NCI-H526 (cell line): ENCODE results near the gene DAZ2.
"Not testable (repeated sequence)": the region's sequence is repeated elsewhere in the genome, so short reads cannot be mapped to it uniquely, and the experiment has no call there.

ENCODE experiments used
- DNase-seq, 2 experiments: peaks; one replicate each; lab custom pipeline; 2025; lab: John Stamatoyannopoulos, UW

Gene DAZ2, protein sequence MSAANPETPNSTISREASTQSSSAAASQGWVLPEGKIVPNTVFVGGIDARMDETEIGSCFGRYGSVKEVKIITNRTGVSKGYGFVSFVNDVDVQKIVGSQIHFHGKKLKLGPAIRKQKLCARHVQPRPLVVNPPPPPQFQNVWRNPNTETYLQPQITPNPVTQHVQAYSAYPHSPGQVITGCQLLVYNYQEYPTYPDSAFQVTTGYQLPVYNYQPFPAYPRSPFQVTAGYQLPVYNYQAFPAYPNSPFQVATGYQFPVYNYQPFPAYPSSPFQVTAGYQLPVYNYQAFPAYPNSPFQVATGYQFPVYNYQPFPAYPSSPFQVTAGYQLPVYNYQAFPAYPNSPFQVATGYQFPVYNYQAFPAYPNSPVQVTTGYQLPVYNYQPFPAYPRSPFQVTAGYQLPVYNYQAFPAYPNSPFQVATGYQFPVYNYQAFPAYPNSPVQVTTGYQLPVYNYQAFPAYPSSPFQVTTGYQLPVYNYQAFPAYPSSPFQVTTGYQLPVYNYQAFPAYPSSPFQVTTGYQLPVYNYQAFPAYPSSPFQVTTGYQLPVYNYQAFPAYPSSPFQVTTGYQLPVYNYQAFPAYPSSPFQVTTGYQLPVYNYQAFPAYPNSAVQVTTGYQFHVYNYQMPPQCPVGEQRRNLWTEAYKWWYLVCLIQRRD

GRCh38 chrY:23219233-23219632, at the start of gene DAZ2:
Gene DAZ2 (plus strand): TSS chrY:23219533. CDS start chrY:23219741, 208 bp downstream.
- not testable (repeated sequence) for DNase-seq

DNA sequence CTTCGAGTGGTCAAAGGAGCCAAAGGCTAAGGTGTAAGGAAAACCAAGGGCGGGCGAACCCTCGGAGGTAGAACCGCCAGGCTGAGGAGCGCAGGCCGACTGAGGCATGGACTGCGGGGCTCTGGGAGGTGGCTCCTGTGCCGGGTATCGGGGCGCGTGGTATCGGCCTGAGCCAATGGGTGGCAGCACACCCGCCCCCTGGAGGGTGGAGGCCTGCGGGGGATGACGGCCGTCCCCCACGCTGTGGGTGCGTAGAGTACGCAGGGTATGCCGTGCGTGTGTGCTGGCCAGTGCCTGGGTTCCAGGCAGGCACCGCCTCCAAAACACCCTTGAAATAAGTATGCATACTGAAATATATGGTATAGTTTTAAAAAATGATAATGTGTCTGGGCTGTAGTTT, 20.4 kb upstream of the DAZ2 start, which contains the start of gene DAZ1:
Gene DAZ1, minus strand, starts transcription at position 101 of the 400 bp plus-strand sequence. CDS start 208 bp downstream, outside the sequence.
- not testable (repeated sequence) for DNase-seq

DNA sequence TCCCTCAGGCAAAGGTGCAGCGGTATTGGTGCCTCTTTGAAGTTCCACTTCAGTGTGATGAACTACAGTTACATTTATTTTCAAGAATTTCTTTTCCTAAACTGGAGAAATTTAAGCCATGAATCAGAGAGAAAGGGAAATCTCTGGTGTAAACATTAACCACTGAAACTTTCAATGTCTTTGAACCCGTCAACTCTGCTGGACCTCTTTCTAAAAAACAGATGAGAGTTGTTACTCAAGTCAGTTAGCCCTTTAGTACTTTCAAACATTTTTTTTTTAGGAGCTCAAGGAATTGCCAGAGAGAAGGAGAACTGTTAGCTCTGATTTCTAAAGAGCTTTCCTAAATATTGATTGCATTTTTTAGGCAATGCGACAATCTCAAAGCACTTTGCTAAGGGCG, 11.9 kb upstream of the DAZ2 start:
- not testable (repeated sequence) for DNase-seq

DNA sequence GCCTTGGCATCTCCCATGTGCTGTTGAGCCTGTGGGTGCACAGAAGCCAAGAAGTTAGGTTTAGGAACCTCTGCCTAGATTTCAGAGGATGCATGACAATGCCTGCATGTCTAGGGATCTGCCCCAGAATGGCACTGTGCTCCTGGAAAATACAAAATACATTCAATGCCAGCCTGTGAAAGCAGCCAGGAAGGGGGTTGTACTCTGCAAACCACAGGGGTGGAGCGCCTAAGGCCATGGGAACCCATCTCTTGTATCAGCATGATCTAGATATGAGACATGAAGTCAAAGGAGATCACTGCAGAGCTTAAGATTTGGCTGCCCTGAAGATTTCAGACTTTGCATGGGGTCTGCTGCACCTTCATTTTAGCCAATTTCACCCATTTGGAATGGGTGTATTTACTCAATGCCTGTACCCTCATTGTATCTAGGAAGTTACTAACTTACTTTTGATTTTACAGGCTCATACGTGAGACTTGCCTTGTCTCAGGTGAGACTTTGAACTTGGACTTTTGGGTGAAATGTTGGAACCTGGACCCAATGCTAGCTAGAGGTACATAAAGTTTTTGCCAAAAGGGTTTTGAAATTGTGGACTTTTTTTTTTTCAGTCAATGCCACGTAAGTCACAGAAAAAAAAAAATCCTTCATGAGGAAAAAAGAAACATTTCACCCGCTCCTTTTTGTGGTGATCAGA, 9.4 kb upstream of the DAZ2 start:
- DNase-seq = not testable (repeated sequence)

- DNase-seq = not testable (repeated sequence)
Observed at GRCh38 chrY:23210681-23211080, 8.7 kb upstream of the DAZ2 start.
